ENCODE data around the gene RRAGA. TPM values are rescaled to one million over a fixed set of nuclear protein-coding genes. Genes with fewer than 3 reads are reported as not detected.

RRAGA gene
- total RNA-seq, 1 experiment from 2014 or later, result 56.4 TPM

DNA sequence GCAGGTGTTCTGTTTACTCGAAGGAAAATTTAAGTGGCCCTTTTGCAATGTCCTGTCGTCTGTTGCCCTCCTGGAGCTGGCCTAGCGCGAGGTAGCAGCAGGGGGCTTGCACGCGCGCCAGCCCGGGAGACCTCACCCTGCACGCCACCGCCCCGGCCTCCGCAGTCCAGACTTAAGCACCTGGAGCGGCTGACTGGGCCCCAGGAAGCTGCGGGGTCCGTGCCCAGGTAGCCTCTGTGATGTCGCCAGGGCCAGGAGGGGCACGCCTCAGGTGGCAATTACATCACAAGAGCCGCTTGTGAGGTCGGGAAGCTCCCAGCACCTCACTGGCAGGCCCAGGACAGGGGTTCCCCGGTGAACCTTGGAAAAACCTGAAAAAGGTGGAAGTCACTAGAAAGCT, 16.2 kb upstream of the RRAGA start, which contains the start of gene SAXO1:
Gene SAXO1 (minus strand): TSS at position 195 of the 400 bp plus-strand sequence. CDS start 301 bp downstream, outside the sequence.
- Histone ChIP-seq H3K9me3 (ENCODE audit: control insufficient read depth, low read depth, low read length) (no peaks in the 10 kb centered on the region), H4K5ac (ENCODE audit: insufficient read length, low read depth, low read length) (no peak within 1 kb of the TSS), H3K18ac (ENCODE audit: insufficient read length, low read depth, low read length) (no peak within 1 kb of the TSS), H2AFZ (ENCODE audit: low read length) (no peak within 1 kb of the TSS), H3K79me2 (ENCODE audit: insufficient read depth, low read length) (no peaks in the 10 kb centered on the region), H4K20me1 (ENCODE audit: control insufficient read depth, insufficient read depth, insufficient read length) (no peaks in the 10 kb centered on the region), H3K9ac (ENCODE audit: extremely low read depth, insufficient read length, low read length) (no peak within 1 kb of the TSS), H3K27me3 (ENCODE audit: insufficient read depth, low read length) (no peaks in the 10 kb centered on the region), H3K23ac (ENCODE audit: insufficient read length, low read depth, low read length) (no peak within 1 kb of the TSS), H2BK20ac (ENCODE audit: low read depth, low read length, poor library complexity, severe bottlenecking) (no peak within 1 kb of the TSS), H3K79me1 (ENCODE audit: insufficient read depth, low read depth, low read length, poor library complexity, severe bottlenecking) (no peaks in the 10 kb centered on the region), H3K4me2 (ENCODE audit: insufficient read depth, insufficient read length, low read length) (no peak within 1 kb of the TSS), H2AK5ac (ENCODE audit: insufficient read length, low read length) (no peak within 1 kb of the TSS), H3K4ac (ENCODE audit: low read depth, low read length) (no peak within 1 kb of the TSS), H4K91ac (ENCODE audit: insufficient read length, low read depth, low read length) (no peak within 1 kb of the TSS), H3K4me1 (ENCODE audit: insufficient read depth, low read length) (no peaks in the 10 kb centered on the region), H2BK15ac (ENCODE audit: low read depth, low read length) (no peak within 1 kb of the TSS), H2BK5ac (ENCODE audit: insufficient read length, low read length) (no peak within 1 kb of the TSS), H3K27ac (ENCODE audit: insufficient read length, low read depth, low read length) (no peak within 1 kb of the TSS), H4K8ac (replicated peaks; ENCODE audit: insufficient read length, low read depth, low read length) (no peak within 1 kb of the TSS), H3K23me2 (ENCODE audit: insufficient read length, low read depth, low read length, poor library complexity, severe bottlenecking) (no peaks in the 10 kb centered on the region), H3K56ac (ENCODE audit: insufficient read length, low read depth, low read length) (no peak within 1 kb of the TSS), H2BK120ac (ENCODE audit: low read depth, low read length, poor library complexity, severe bottlenecking) (no peak within 1 kb of the TSS), H3T11ph (ENCODE audit: low read length) (no peak within 1 kb of the TSS), H3K14ac (ENCODE audit: insufficient read depth, low read length) (no peak within 1 kb of the TSS; the same call in 1 of the 2 replicates), H2BK12ac (ENCODE audit: insufficient read length, low read depth, low read length) (no peak within 1 kb of the TSS)
- TF ChIP-seq, protein P1, sequence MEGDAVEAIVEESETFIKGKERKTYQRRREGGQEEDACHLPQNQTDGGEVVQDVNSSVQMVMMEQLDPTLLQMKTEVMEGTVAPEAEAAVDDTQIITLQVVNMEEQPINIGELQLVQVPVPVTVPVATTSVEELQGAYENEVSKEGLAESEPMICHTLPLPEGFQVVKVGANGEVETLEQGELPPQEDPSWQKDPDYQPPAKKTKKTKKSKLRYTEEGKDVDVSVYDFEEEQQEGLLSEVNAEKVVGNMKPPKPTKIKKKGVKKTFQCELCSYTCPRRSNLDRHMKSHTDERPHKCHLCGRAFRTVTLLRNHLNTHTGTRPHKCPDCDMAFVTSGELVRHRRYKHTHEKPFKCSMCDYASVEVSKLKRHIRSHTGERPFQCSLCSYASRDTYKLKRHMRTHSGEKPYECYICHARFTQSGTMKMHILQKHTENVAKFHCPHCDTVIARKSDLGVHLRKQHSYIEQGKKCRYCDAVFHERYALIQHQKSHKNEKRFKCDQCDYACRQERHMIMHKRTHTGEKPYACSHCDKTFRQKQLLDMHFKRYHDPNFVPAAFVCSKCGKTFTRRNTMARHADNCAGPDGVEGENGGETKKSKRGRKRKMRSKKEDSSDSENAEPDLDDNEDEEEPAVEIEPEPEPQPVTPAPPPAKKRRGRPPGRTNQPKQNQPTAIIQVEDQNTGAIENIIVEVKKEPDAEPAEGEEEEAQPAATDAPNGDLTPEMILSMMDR (conservative IDR thresholded peaks at IDR 0.05), result no peak
- no peaks in the 10 kb centered on the region for H3K27me3 Mint-ChIP-seq (ENCODE audit: low read depth)
- H3K4me3 Mint-ChIP-seq, result no peak within 1 kb of the TSS
- peaks cover 5 to 16% (median 6%) of the 10 kb centered on the region in 3 experiments; a peak in 6 of 7 replicates for H3K36me3 Mint-ChIP-seq (ENCODE audit: insufficient read depth in 1 of 3, low read depth in 3 of 3)
- no CpG with 5 or more reads among the region's 20 CpGs for WGBS (ENCODE audit: extremely low coverage, insufficient read length, low lambda C conversion rate)
- DNase-seq, result no peak
- no peak within 1 kb of the TSS for H3K27ac Mint-ChIP-seq
- H3K4me1 Mint-ChIP-seq, result peaks cover 8 to 11% of the 10 kb centered on the region in 2 experiments
- H3K9me3 Mint-ChIP-seq, result peaks cover 15 to 16% of the 10 kb centered on the region in 2 experiments

Measured in H9 (cell line).